Astrocyte (in vitro differentiated cells and primary cell): ENCODE measurements around the gene ABCA4. TPM values are rescaled to one million over a fixed set of nuclear protein-coding genes. Genes with fewer than 3 reads are reported as not detected.

ENCODE experiments used
- DNase-seq: peaks from one replicate; pipeline ENCODE4 v3.0.0-alpha.2; 2010; ENCODE audit warnings: low read depth
- FAIRE-seq: peaks from 2 replicates; lab custom pipeline; 2011; peaks lifted over from hg19 to GRCh38; lab: Jason Lieb, UNC
- H2AFZ ChIP-seq: 2 replicates; pipeline ENCODE4 v1.6.0; 2012; ENCODE audit warnings: low read depth, low read length, inconsistent platforms
- H3K27ac ChIP-seq: 2 replicates; pipeline ENCODE4 v1.5.1; 2011; ENCODE audit warnings: low read depth, low read length, inconsistent platforms
- H3K27me3 ChIP-seq: 2 replicates; pipeline ENCODE4 v1.6.0; 2011; ENCODE audit warnings: low read length, inconsistent platforms; ENCODE audit not compliant: insufficient read depth
- H3K36me3 ChIP-seq: 2 replicates; pipeline ENCODE4 v1.5.1; 2011; ENCODE audit warnings: low read length, inconsistent platforms; ENCODE audit not compliant: insufficient read depth
- H3K4me1 ChIP-seq: 2 replicates; pipeline ENCODE4 v1.5.1; 2011; ENCODE audit warnings: low read length, inconsistent platforms; ENCODE audit not compliant: insufficient read depth
- H3K4me2 ChIP-seq: 2 replicates; pipeline ENCODE4 v1.6.0; 2012; ENCODE audit warnings: low read length, inconsistent platforms
- H3K4me3 ChIP-seq: 2 replicates; pipeline ENCODE4 v1.5.1; 2011; ENCODE audit warnings: low read depth, mild to moderate bottlenecking, low read length, inconsistent platforms; ENCODE audit not compliant: insufficient read depth
- H3K79me2 ChIP-seq: 2 replicates; pipeline ENCODE4 v1.6.0; 2012; ENCODE audit warnings: mild to moderate bottlenecking, low read length, inconsistent platforms; ENCODE audit not compliant: insufficient read depth
- H3K9ac ChIP-seq: 2 replicates; pipeline ENCODE4 v1.6.0; 2012; ENCODE audit warnings: mild to moderate bottlenecking, low read length, inconsistent platforms
- H3K9me3 ChIP-seq: 2 replicates; pipeline ENCODE4 v1.5.1; 2012; ENCODE audit warnings: low read depth, mild to moderate bottlenecking, low read length, inconsistent platforms; ENCODE audit not compliant: insufficient read depth
- H4K20me1 ChIP-seq: 2 replicates; pipeline ENCODE4 v1.6.0; 2012; ENCODE audit warnings: low read length, inconsistent platforms; ENCODE audit not compliant: insufficient read depth
- H3K27ac Mint-ChIP-seq: one replicate; pipeline ENCODE4 v1.8.0; 2021; ENCODE audit warnings: mild to moderate bottlenecking, mixed read lengths; ENCODE audit not compliant: unreplicated experiment
- H3K27me3 Mint-ChIP-seq: one replicate; pipeline ENCODE4 v1.8.0; 2021; ENCODE audit warnings: low read depth, mixed read lengths; ENCODE audit not compliant: unreplicated experiment
- H3K36me3 Mint-ChIP-seq: one replicate; pipeline ENCODE4 v1.8.0; 2021; ENCODE audit warnings: low read depth, mixed read lengths; ENCODE audit not compliant: unreplicated experiment
- H3K4me1 Mint-ChIP-seq: one replicate; pipeline ENCODE4 v1.8.0; 2021; ENCODE audit warnings: low read depth, mixed read lengths; ENCODE audit not compliant: unreplicated experiment
- H3K4me3 Mint-ChIP-seq: one replicate; pipeline ENCODE4 v1.8.0; 2021; ENCODE audit warnings: mild to moderate bottlenecking, moderate library complexity, mixed read lengths; ENCODE audit not compliant: unreplicated experiment
- H3K9me3 Mint-ChIP-seq: one replicate; pipeline ENCODE4 v1.8.0; 2021; ENCODE audit warnings: mild to moderate bottlenecking, mixed read lengths; ENCODE audit not compliant: unreplicated experiment
- CTCF ChIP-seq: IDR thresholded peaks from 2 replicates; pipeline ENCODE4 v1.5.1; 2011; ENCODE audit warnings: low read depth, mild to moderate bottlenecking, inconsistent platforms, low read length, moderate library complexity; ENCODE audit not compliant: insufficient read depth
- EZH2 ChIP-seq: IDR thresholded peaks from 2 replicates; pipeline ENCODE4 v1.6.1; 2012; ENCODE audit warnings: mild to moderate bottlenecking, low read length, inconsistent platforms; ENCODE audit not compliant: insufficient read depth
- total RNA-seq: library from RNA; stranded (reverse); gene quantifications from 2 replicates; pipeline ENCODE4 v1.2.1, GENCODE V29; 2021

Gene ABCA4
- total RNA-seq, 1 donor from 2014 or later = 0.20 TPM

GRCh38 chr1:94071976-94072375 lies 49.0 kb downstream of the ABCA4 start:
- no peak for DNase-seq
- Histone ChIP-seq H3K27me3 (no peaks in the 10 kb centered on the region), H3K79me2 (no peaks in the 10 kb centered on the region), H3K27ac (no peak overlapping the region), H3K4me2 (no peak overlapping the region), H3K4me3 (no peak overlapping the region), H3K36me3 (no peaks in the 10 kb centered on the region), H2AFZ (no peak overlapping the region), H3K9me3 (no peaks in the 10 kb centered on the region), H3K9ac (no peak overlapping the region), H3K4me1 (peaks cover 28% of the 10 kb centered on the region), H4K20me1 (no peaks in the 10 kb centered on the region)
- Mint-ChIP-seq H3K27ac (no peak overlapping the region), H3K4me1 (peaks cover 26% of the 10 kb centered on the region), H3K4me3 (no peak overlapping the region), H3K27me3 (peaks cover 7% of the 10 kb centered on the region), H3K36me3 (no peaks in the 10 kb centered on the region), H3K9me3 (no peaks in the 10 kb centered on the region)
- FAIRE-seq = no peak
- no peak for TF ChIP-seq CTCF
- TF ChIP-seq EZH2 = no peak

- no peaks in the 10 kb centered on the region for H3K9me3 Mint-ChIP-seq
- no peaks in the 10 kb centered on the region for H3K27me3 ChIP-seq
- H3K4me1 ChIP-seq = peaks cover 34% of the 10 kb centered on the region
- H3K9me3 ChIP-seq = no peaks in the 10 kb centered on the region
- H3K4me3 Mint-ChIP-seq = no peak overlapping the region
- H3K4me3 ChIP-seq = no peak overlapping the region
- TF ChIP-seq CTCF (no peak), EZH2 (no peak)
- DNase-seq = no peak
- no peaks in the 10 kb centered on the region for H3K36me3 ChIP-seq
- no peak overlapping the region for H2AFZ ChIP-seq
- no peak overlapping the region for H3K27ac ChIP-seq
- FAIRE-seq = no peak
- peaks cover 7% of the 10 kb centered on the region for H3K27me3 Mint-ChIP-seq
- H4K20me1 ChIP-seq = no peaks in the 10 kb centered on the region
- H3K79me2 ChIP-seq = no peaks in the 10 kb centered on the region
- no peak overlapping the region for H3K9ac ChIP-seq
- peaks cover 26% of the 10 kb centered on the region for H3K4me1 Mint-ChIP-seq
- H3K36me3 Mint-ChIP-seq = no peaks in the 10 kb centered on the region
- no peak overlapping the region for H3K4me2 ChIP-seq
- no peak overlapping the region for H3K27ac Mint-ChIP-seq
Observed at GRCh38 chr1:94071391-94071790, 49.6 kb downstream of the ABCA4 start.

GRCh38 chr1:94070865-94071264 lies 50.1 kb downstream of the ABCA4 start:
- no peak overlapping the region for H3K27ac Mint-ChIP-seq
- no peak for DNase-seq
- no peaks in the 10 kb centered on the region for H3K36me3 Mint-ChIP-seq
- no peaks in the 10 kb centered on the region for H3K36me3 ChIP-seq
- H3K4me2 ChIP-seq = no peak overlapping the region
- H3K27me3 ChIP-seq = no peaks in the 10 kb centered on the region
- peaks cover 26% of the 10 kb centered on the region for H3K4me1 Mint-ChIP-seq
- no peaks in the 10 kb centered on the region for H4K20me1 ChIP-seq
- H3K79me2 ChIP-seq = no peaks in the 10 kb centered on the region
- TF ChIP-seq EZH2 = no peak
- TF ChIP-seq CTCF = no peak
- H3K4me1 ChIP-seq = peaks cover 34% of the 10 kb centered on the region
- peaks cover 3% of the 10 kb centered on the region for H3K27me3 Mint-ChIP-seq
- no peak overlapping the region for H2AFZ ChIP-seq
- H3K4me3 Mint-ChIP-seq = no peak overlapping the region
- no peak overlapping the region for H3K9ac ChIP-seq
- H3K9me3 Mint-ChIP-seq = no peaks in the 10 kb centered on the region
- no peak overlapping the region for H3K27ac ChIP-seq
- no peak for FAIRE-seq
- H3K4me3 ChIP-seq = no peak overlapping the region
- H3K9me3 ChIP-seq = no peaks in the 10 kb centered on the region
